MCF 10A (cell line): ENCODE data around the gene NFAT5. TPM values are rescaled to one million over a fixed set of nuclear protein-coding genes. Genes with fewer than 3 reads are reported as not detected.

Experiments
- BruUV-seq: library from RNA; stranded (reverse); fragments of 400-500 nt; replicated peaks from 2 replicates; lab custom pipeline; 2021; lab: Mats Ljungman, UMichigan
- CTCF ChIA-PET: fragments of 300-600 bp; sonication (Branson Sonifier 250); formaldehyde crosslinking; extraction: SDS; loops from one replicate; lab custom pipeline; 2021; ENCODE audit warnings: antibody characterized with exemption, inconsistent platforms; lab: Yijun Ruan, JAX
- POLR2A ChIA-PET: fragments of 300-600, 350-650 bp; sonication (Branson Sonifier 250); formaldehyde crosslinking; extraction: SDS; loops from one replicate; lab custom pipeline; 2020; ENCODE audit warnings: antibody characterized with exemption, inconsistent platforms; lab: Yijun Ruan, JAX
- DNase-seq: peaks from one replicate; pipeline ENCODE4 v3.0.0-alpha.2; 2018; ENCODE audit not compliant: unreplicated experiment
- H3K27ac Mint-ChIP-seq: one replicate; pipeline ENCODE4 v1.8.0; 2022; ENCODE audit warnings: mild to moderate bottlenecking, low read depth, mixed read lengths; ENCODE audit not compliant: unreplicated experiment
- H3K27me3 Mint-ChIP-seq: one replicate; pipeline ENCODE4 v1.8.0; 2022; ENCODE audit warnings: mixed read lengths; ENCODE audit not compliant: insufficient read depth, unreplicated experiment
- H3K36me3 Mint-ChIP-seq: one replicate; pipeline ENCODE4 v1.8.0; 2022; ENCODE audit warnings: mild to moderate bottlenecking, moderate library complexity, mixed read lengths; ENCODE audit not compliant: insufficient read depth, unreplicated experiment
- H3K4me1 Mint-ChIP-seq: one replicate; pipeline ENCODE4 v1.8.0; 2022; ENCODE audit warnings: mixed read lengths; ENCODE audit not compliant: insufficient read depth, unreplicated experiment
- H3K4me3 Mint-ChIP-seq: one replicate; pipeline ENCODE4 v1.8.0; 2022; ENCODE audit warnings: mild to moderate bottlenecking, moderate library complexity, mixed read lengths; ENCODE audit not compliant: unreplicated experiment
- H3K9me3 Mint-ChIP-seq: one replicate; pipeline ENCODE4 v1.8.0; 2022; ENCODE audit warnings: mixed read lengths; ENCODE audit not compliant: unreplicated experiment
- intact Hi-C: fragments of 100-400 bp; cut with micrococcal nuclease; formaldehyde crosslinking; loops from 2 replicates; pipeline ENCODE4 v1.14.1; 2022
- total RNA-seq: library from RNA; stranded (reverse); gene quantifications from 2 replicates; pipeline ENCODE4 v1.2.3, GENCODE V29; 2022
- TF ChIP-seq, protein P1 (sequence below): fragments of 200-600 bp; IDR thresholded peaks from one replicate; pipeline ENCODE4 v1.8.0; 2022; ENCODE audit warnings: antibody characterized with exemption, mild to moderate bottlenecking; ENCODE audit not compliant: unreplicated experiment

The NFAT5 gene
- total RNA-seq, 1 experiment from 2014 or later: 46.4 TPM

GRCh38 chr16:69741951-69742904 lies 176.5 kb downstream of the NFAT5 start:
- Mint-ChIP-seq H3K27ac (no peak overlapping the region), H3K36me3 (peaks cover 83% of the 10 kb centered on the region), H3K4me3 (no peak overlapping the region), H3K4me1 (peaks cover 11% of the 10 kb centered on the region), H3K27me3 (no peaks in the 10 kb centered on the region), H3K9me3 (no peaks in the 10 kb centered on the region)
- intact Hi-C loops: no loop called here
- CTCF ChIA-PET: interaction anchor here (0.6 to 2.1 kb wide), 6 partner anchors 9 to 33 kb away, joined by 3 to 11 read pairs (median 5); partner anchors contain the start of genes NOB1 and NQO1
- TF ChIP-seq, protein P1, sequence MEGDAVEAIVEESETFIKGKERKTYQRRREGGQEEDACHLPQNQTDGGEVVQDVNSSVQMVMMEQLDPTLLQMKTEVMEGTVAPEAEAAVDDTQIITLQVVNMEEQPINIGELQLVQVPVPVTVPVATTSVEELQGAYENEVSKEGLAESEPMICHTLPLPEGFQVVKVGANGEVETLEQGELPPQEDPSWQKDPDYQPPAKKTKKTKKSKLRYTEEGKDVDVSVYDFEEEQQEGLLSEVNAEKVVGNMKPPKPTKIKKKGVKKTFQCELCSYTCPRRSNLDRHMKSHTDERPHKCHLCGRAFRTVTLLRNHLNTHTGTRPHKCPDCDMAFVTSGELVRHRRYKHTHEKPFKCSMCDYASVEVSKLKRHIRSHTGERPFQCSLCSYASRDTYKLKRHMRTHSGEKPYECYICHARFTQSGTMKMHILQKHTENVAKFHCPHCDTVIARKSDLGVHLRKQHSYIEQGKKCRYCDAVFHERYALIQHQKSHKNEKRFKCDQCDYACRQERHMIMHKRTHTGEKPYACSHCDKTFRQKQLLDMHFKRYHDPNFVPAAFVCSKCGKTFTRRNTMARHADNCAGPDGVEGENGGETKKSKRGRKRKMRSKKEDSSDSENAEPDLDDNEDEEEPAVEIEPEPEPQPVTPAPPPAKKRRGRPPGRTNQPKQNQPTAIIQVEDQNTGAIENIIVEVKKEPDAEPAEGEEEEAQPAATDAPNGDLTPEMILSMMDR: no peak
- peak; percentile 91 for DNase-seq
- POLR2A ChIA-PET: interaction anchor here (0.7 to 5.2 kb wide), 8 partner anchors 11 to 294 kb away, joined by 3 to 63 read pairs (median 7); partner anchors contain the start of genes NOB1, NQO1 and WWP2
- BruUV-seq: TSS peak; percentile 75

DNA sequence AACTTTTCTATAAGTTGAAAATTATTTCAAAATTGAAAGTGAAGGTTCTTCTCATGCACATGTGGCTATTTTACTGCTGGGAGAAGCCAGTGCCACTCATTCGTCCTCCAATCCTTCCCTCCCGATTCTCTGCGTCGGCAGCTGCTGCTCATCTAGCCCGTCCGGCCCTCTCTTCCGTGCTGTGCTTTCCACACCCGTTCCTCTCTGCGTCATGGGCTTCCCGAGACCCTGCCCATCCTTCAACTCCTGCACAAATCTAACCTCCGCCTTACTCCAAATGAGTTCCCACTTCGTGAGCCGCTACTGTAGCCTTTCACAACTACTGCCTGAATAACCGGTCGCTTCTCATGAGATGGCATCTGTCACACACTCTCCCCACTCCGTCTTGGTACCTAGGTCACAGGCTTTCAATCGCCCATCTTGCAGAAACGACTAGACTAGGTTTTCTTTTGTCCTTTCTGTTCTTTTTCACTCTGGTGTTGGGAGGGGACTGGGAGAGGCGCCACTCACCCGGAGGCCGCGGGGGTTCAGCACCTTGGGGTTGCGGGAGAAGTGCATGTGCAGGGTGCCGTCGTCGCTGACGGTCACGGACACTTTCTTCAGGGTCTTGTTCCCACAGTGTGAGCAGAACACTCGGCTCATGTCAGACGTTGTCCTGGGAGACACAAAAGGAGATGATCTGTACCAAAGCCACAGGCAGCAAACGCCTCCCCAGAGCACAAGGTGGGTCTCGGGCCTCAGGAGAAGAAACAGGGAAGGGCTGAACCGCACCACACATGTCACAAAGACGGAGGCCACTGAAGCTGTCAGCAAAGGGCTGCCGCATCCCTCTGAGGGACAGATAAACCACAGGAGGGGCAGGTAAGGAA lies 178.8 kb downstream of the NFAT5 start:
- TF ChIP-seq, protein P1: no peak
- no peaks in the 10 kb centered on the region for H3K9me3 Mint-ChIP-seq
- intact Hi-C loops: no loop called here
- no TSS peak for BruUV-seq
- CTCF ChIA-PET: interaction anchor here (1.0 to 2.6 kb wide), 2 partner anchors 10 to 18 kb away, joined by 3 to 9 read pairs; partner anchors contain the start of genes NOB1 and NQO1
- no peaks in the 10 kb centered on the region for H3K27me3 Mint-ChIP-seq
- H3K4me3 Mint-ChIP-seq: no peak overlapping the region
- POLR2A ChIA-PET: interaction anchor here (0.8 to 1.5 kb wide), 2 partner anchors 10 to 18 kb away, joined by 5 to 9 read pairs; partner anchors contain the start of genes NOB1 and NQO1
- H3K27ac Mint-ChIP-seq: no peak overlapping the region
- peaks cover 11% of the 10 kb centered on the region for H3K4me1 Mint-ChIP-seq
- H3K36me3 Mint-ChIP-seq: peaks cover 95% of the 10 kb centered on the region
- DNase-seq: no peak

DNA sequence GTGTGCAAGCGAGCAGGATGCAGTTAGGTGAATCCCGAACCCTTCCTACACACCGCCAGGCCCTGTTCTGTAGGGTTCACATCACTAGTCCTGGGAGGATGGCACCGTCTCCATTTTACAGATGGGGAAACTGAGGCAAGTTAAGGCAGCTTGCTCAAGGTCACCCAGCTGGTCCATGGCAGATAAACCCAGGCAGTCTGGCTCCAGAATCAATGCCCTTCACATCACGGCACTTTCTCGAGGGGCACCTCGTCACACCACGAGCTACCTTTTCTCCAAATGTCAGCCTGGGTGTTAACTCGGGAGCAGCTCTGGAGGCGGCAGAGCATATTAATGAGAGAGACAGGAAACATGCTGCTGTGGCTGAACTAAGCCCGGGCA lies 179.5 kb downstream of the NFAT5 start:
- intact Hi-C loops: no loop called here
- no peak for DNase-seq
- Mint-ChIP-seq H3K4me3 (no peak overlapping the region), H3K36me3 (peaks cover 95% of the 10 kb centered on the region), H3K27me3 (no peaks in the 10 kb centered on the region), H3K9me3 (no peaks in the 10 kb centered on the region), H3K4me1 (peaks cover 11% of the 10 kb centered on the region), H3K27ac (no peak overlapping the region)
- TF ChIP-seq, protein P1: no peak
- no TSS peak for BruUV-seq
- ChIA-PET CTCF (interaction anchor here (2.6 kb wide), 1 partner anchor 9 kb away, joined by 9 read pairs; the partner anchor contains the start of gene NOB1), POLR2A (interaction anchor here (0.8 to 1.8 kb wide), 3 partner anchors 9 to 19 kb away, joined by 5 to 9 read pairs (median 7); partner anchors contain the start of genes NOB1, NQO1 and WWP2)
